SJCRH30 (cell line): ENCODE data around the gene DMRTA2. TPM values are rescaled to one million over a fixed set of nuclear protein-coding genes. Genes with fewer than 3 reads are reported as not detected.

Source experiments
- DNase-seq, 2 experiments: peaks; one replicate each; pipeline ENCODE4 v3.0.0-alpha.2; 2015 to 2020
- H3K27ac ChIP-seq: fragments of 250-450 bp; sonication (Bioruptor Pico); 2 replicates; pipeline ENCODE4 v1.5.1; 2020; ENCODE audit warnings: mild to moderate bottlenecking, moderate library complexity
- H3K27me3 ChIP-seq: fragments of 250-450 bp; sonication (Bioruptor Pico); 2 replicates; pipeline ENCODE4 v1.5.1; 2020; ENCODE audit warnings: mild to moderate bottlenecking, moderate library complexity
- H3K36me3 ChIP-seq: fragments of 250-450 bp; sonication (Bioruptor Pico); 2 replicates; pipeline ENCODE4 v1.5.1; 2020; ENCODE audit warnings: mild to moderate bottlenecking, moderate library complexity
- H3K4me1 ChIP-seq: fragments of 250-450 bp; sonication (Bioruptor Pico); 2 replicates; pipeline ENCODE4 v1.5.1; 2020; ENCODE audit warnings: mild to moderate bottlenecking, moderate library complexity
- H3K4me3 ChIP-seq: fragments of 250-450 bp; sonication (Bioruptor Pico); 2 replicates; pipeline ENCODE4 v1.5.1; 2020; ENCODE audit warnings: mild to moderate bottlenecking, moderate library complexity
- H3K9me3 ChIP-seq: fragments of 250-450 bp; sonication (Bioruptor Pico); replicated peaks from 2 replicates; pipeline ENCODE4 v1.5.1; 2020; ENCODE audit warnings: mild to moderate bottlenecking, moderate library complexity
- total RNA-seq: library from RNA; depleted of rRNA; stranded (reverse); fragments of >200 nt; shearing (Covaris generic); gene quantifications from 2 replicates; pipeline ENCODE4 v1.2.3, GENCODE V29; 2014

The DMRTA2 gene
- total RNA-seq, 1 experiment from 2014 or later = 40.1 TPM

DNA sequence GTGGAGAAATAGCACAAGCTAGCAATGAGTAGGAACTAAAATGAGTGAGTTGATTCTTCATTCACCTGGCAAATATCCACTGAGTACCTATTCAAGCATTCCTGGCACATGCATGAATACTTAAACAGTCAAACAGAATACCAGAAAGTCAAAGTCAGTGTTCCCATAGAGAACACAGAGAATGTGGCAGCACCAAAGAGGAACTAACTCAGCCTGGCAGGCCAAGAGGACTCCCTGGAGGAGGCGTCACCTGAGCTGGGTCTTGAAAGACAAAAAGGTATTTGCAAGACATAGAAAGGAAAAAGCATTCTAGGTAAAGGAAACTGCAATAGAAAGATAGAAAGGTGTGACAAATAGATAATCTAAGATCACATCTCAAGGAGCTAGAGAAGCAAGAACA is 49.7 kb downstream of the DMRTA2 start:
- no peaks in the 10 kb centered on the region for H3K4me1 ChIP-seq
- no peak overlapping the region for H3K4me3 ChIP-seq
- H3K36me3 ChIP-seq = no peaks in the 10 kb centered on the region
- no peak overlapping the region for H3K27ac ChIP-seq
- no peak for DNase-seq
- no peaks in the 10 kb centered on the region for H3K9me3 ChIP-seq
- no peaks in the 10 kb centered on the region for H3K27me3 ChIP-seq

DNA sequence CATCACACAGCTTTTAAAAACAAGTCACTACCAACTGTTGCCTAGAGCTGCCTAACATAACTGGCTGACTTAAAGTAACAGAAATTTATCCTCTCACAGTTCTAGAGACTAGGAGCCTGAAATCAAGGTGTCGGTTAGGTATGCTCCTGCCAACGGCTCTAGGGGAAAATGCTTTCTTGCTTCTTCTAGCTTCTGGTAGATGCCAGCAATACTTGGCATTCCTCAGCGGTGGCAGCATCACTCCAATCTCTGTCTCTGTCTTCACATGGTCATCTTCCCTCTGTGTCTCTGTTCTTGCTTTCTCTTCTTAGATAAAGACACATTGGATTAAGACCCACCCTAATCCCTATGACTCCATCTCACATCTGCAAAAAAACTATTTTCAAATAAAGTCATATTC is 51.5 kb downstream of the DMRTA2 start:
- no peak for DNase-seq
- H3K27ac ChIP-seq = no peak overlapping the region
- no peaks in the 10 kb centered on the region for H3K9me3 ChIP-seq
- H3K36me3 ChIP-seq = no peaks in the 10 kb centered on the region
- H3K4me3 ChIP-seq = no peak overlapping the region
- H3K27me3 ChIP-seq = 0 out of 2 replicates have a peak, but pooled peaks cover 4% of the 10 kb centered on the region
- H3K4me1 ChIP-seq = no peaks in the 10 kb centered on the region

GRCh38 chr1:50369830-50370229 is 53.4 kb downstream of the DMRTA2 start:
- H3K27ac ChIP-seq = no peak overlapping the region
- H3K36me3 ChIP-seq = no peaks in the 10 kb centered on the region
- peak; percentile 31 to 60 for DNase-seq
- 0 out of 2 replicates have a peak, but pooled peaks cover 4% of the 10 kb centered on the region for H3K27me3 ChIP-seq
- no peaks in the 10 kb centered on the region for H3K4me1 ChIP-seq
- H3K9me3 ChIP-seq = no peaks in the 10 kb centered on the region
- no peak overlapping the region for H3K4me3 ChIP-seq

DNA sequence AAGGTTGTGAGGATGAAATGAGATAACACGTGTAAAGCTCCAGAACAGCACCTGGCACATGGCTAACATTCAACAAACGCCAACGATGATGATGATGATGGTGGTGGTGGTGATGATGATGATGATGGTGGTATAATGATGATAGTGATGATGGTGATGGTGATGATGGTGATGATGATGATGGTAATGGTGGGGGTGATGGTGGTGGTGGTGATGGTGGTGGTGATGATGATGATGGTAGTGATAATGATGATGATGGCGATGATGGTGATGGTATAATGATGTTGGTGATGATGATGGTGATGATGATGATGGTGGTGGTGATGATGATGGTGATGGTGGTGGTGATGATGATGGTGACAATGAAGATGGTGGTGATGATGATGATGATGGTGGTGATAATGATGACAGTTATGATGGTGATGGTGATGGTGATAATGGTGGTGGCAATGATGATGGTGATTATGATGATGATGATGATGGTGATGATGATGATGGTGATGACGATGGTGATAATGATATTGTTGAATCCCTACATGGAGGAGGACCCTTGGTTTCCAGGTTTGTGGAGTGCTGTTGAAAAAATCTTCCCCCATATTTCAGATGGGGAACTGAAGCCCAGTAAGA is 54.1 kb downstream of the DMRTA2 start:
- Histone ChIP-seq H3K27me3 (0 out of 2 replicates have a peak, but pooled peaks cover 4% of the 10 kb centered on the region), H3K4me1 (no peaks in the 10 kb centered on the region), H3K4me3 (no peak overlapping the region), H3K36me3 (no peaks in the 10 kb centered on the region), H3K27ac (no peak overlapping the region), H3K9me3 (no peaks in the 10 kb centered on the region)
- DNase-seq = no peak

GRCh38 chr1:50368179-50369007 is 54.9 kb downstream of the DMRTA2 start:
- Histone ChIP-seq H3K36me3 (no peaks in the 10 kb centered on the region), H3K27me3 (0 out of 2 replicates have a peak, but pooled peaks cover 4% of the 10 kb centered on the region), H3K4me1 (no peaks in the 10 kb centered on the region), H3K9me3 (no peaks in the 10 kb centered on the region), H3K27ac (no peak overlapping the region), H3K4me3 (no peak overlapping the region)
- DNase-seq = peak; percentile 56 to 79
